HG03103 (cell line): Measurements from ENCODE around the gene KPRP.

Source experiments
- ATAC-seq: cut with Tn5 transposase; IDR thresholded peaks from one replicate; pipeline ENCODE4 v1.9.1; 2021; ENCODE audit warnings: low read depth; ENCODE audit not compliant: unreplicated experiment

The KPRP gene

GRCh38 chr1:152770411-152770810 is 12.6 kb downstream of the KPRP start:
- no peak for ATAC-seq

DNA sequence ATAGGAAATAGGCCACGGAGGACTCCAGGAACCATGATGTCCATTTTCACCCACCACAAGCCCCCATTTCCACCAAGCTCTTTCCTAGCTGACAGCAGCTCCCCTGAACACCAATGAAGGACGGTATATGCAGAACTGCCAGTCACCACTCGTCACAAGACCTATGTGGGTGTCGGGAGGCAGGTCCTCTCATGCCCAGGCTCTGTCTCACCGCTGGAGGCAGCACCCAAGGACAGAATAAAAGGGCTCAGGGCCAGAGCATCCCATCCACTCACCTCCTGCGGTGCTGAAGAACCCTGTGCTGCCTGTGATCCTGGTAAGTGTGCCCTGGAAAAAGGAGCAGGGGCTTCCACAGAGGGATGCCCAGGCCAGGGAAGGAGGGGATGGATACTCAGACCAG is 17.1 kb downstream of the KPRP start, which contains the start of gene LCE1F:
LCE1F (plus strand) TSS at position 266 of the 400 bp plus-strand sequence. CDS start 1,232 bp downstream, outside the sequence.
- no peak for ATAC-seq

GRCh38 chr1:152776361-152776760 is 18.5 kb downstream of the KPRP start:
- ATAC-seq = no peak

DNA sequence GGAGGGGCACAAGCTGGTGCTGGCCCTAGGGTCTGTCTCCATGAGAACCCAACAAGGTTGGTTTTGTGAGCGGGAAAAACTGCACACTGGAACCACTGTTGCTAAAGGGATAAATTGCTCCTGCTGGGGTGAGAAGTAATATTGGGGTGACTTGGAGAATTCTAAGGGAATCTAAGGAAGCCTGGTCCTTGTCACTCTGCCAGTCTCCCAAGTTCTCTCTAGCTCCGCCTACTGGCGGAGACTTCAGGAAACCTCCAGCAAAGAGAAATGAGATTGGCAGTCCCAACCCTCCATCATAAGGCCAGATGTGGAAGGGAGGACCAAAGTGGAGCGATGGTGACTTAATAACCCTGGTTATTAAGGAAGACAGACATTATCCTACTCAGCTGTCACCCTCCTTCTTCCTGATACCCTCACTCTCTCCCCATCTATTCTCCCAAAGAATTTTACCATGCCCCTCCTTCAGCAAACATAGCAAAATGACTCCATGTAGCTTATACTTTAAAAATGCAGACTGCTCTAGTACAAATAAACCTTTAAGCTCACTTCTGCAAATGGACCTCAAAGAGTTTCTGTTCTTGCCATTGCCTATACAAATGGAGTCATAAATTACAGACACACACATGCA is 19.8 kb downstream of the KPRP start:
- no peak for ATAC-seq

- ATAC-seq = no peak
These were observed 25.3 kb downstream of the KPRP start for GRCh38 chr1:152783095-152783494.

GRCh38 chr1:152786077-152786476 is 28.3 kb downstream of the KPRP start, which contains the start of gene LCE1E:
Gene LCE1E, plus strand, starts transcription at chr1:152786257. Its CDS starts 1,043 bp downstream, at chr1:152787300.
- no peak for ATAC-seq

- no peak for ATAC-seq
These were observed 37.9 kb downstream of the KPRP start for GRCh38 chr1:152795686-152796085.

- ATAC-seq = no peak
These were observed 38.6 kb downstream of the KPRP start, which contains the start of gene LCE1D for GRCh38 chr1:152796421-152796820. Gene LCE1D, plus strand, starts transcription at chr1:152796721. Its CDS starts 1,074 bp downstream, at chr1:152797795.

DNA sequence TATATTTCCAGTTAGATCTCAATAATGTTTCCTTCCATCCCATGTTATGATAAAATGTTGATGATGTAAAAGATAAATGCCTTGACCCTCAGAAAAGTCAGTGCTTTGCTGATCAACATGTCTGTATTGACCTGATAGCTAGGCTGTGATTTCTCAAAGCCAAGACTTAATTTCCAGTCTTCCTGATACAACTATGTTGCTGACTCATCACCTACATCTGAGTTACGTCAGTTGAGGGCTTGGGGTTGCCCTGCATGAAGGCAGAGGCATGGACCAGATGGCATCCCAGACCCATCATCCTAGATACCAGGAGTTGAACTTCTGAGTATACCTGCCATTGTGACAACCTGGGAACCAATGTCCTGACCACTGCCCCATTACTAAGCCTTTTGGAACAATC is 43.5 kb downstream of the KPRP start:
- no peak for ATAC-seq

GRCh38 chr1:152806576-152806975 is 48.8 kb downstream of the KPRP start, which contains the start of gene LCE1C:
Gene LCE1C, minus strand, starts transcription at chr1:152806651. Its CDS starts 1,173 bp downstream, at chr1:152805478.
- no peak for ATAC-seq

- ATAC-seq = no peak
These were observed 53.2 kb downstream of the KPRP start for GRCh38 chr1:152811050-152811449.
